K562 (cell line): ENCODE measurements around the gene ZFYVE27. TPM values are rescaled to one million over a fixed set of nuclear protein-coding genes. Genes with fewer than 3 reads are reported as not detected.

Source experiments
- ATAC-seq: fragments of 200-7000 bp; cut with Tn5 transposase; 3 replicates; pipeline ENCODE4 v1.9.1; 2020; ENCODE audit warnings: moderate library complexity
- BruUV-seq: library from RNA; stranded (reverse); fragments of 400-500 nt; replicated peaks from 2 replicates; lab custom pipeline; 2021; lab: Mats Ljungman, UMichigan
- CTCF ChIA-PET: fragments of 300-600 bp; formaldehyde crosslinking; extraction: SDS; loops from one replicate; lab custom pipeline; 2021; ENCODE audit warnings: low intra/inter-chr PET ratio; lab: Yijun Ruan, JAX
- POLR2A ChIA-PET: fragments of 300-600, 350-650 bp; sonication (Branson Sonifier 250); formaldehyde crosslinking; extraction: SDS; loops from one replicate; lab custom pipeline; 2021; ENCODE audit warnings: antibody characterized with exemption, inconsistent platforms; lab: Yijun Ruan, JAX
- DNase-seq, 4 experiments: peaks; one replicate each; pipeline versions ENCODE4 v3.0.0 to v3.0.0-alpha.2; 2011 to 2018; ENCODE audit warnings: low spot score in 3 of 4, mixed read lengths in 3 of 4; ENCODE audit errors: extremely low read depth in 1 of 4
- FAIRE-seq: peaks from 2 replicates; lab custom pipeline; 2011; peaks lifted over from hg19 to GRCh38; lab: Jason Lieb, UNC
- H2AFZ ChIP-seq: 2 replicates; pipeline ENCODE4 v1.6.0; 2011; ENCODE audit warnings: low read depth, low read length, control low read depth, inconsistent platforms
- H3K27ac ChIP-seq: fragments of 200-600 bp; 3 replicates; pipeline ENCODE4 v1.8.0; 2011; ENCODE audit warnings: low read depth, mild to moderate bottlenecking, control low read depth, inconsistent platforms, low read length, moderate library complexity, mixed read lengths; ENCODE audit errors: extremely low read depth
- H3K27me3 ChIP-seq, 2 experiments: fragments of 300-600 bp in 1 of 2; 2 replicates in 1 of 2; 3 replicates in 1 of 2; pipeline versions ENCODE4 v1.6.0 to v1.8.0; 2011; ENCODE audit warnings: inconsistent platforms in 2 of 2, low read length in 2 of 2, mild to moderate bottlenecking in 1 of 2, mixed read lengths in 1 of 2, moderate library complexity in 1 of 2; ENCODE audit not compliant: control insufficient read depth in 2 of 2, insufficient read depth in 2 of 2
- H3K36me3 ChIP-seq: fragments of 300-600 bp; 3 replicates; pipeline ENCODE4 v1.8.0; 2011; ENCODE audit warnings: mild to moderate bottlenecking, low read length, inconsistent platforms; ENCODE audit not compliant: control insufficient read depth, insufficient read depth
- H3K4me1 ChIP-seq, 2 experiments: fragments of 200-600 bp in 1 of 2; replicated peaks in 1 of 2; 2 replicates in 1 of 2; 3 replicates in 1 of 2; pipeline versions ENCODE4 v1.5.1 to v1.8.0; 2011; ENCODE audit warnings: inconsistent platforms in 2 of 2, low read length in 2 of 2, mild to moderate bottlenecking in 1 of 2, mixed read lengths in 1 of 2, moderate library complexity in 1 of 2; ENCODE audit not compliant: control insufficient read depth in 2 of 2, insufficient read depth in 2 of 2
- H3K4me2 ChIP-seq: 2 replicates; pipeline ENCODE4 v1.6.1; 2011; ENCODE audit warnings: low read length, control low read depth, inconsistent platforms, mixed read lengths; ENCODE audit not compliant: insufficient read depth
- H3K4me3 ChIP-seq: fragments of 200-600 bp; sonication (generic), shearing (Covaris generic); 2 replicates; pipeline ENCODE4 v1.5.1; 2016; ENCODE audit warnings: control low read depth, inconsistent platforms
- H3K79me2 ChIP-seq: fragments of 200-600 bp; 3 replicates; pipeline ENCODE4 v1.8.0; 2011; ENCODE audit warnings: low read length, inconsistent platforms; ENCODE audit not compliant: control insufficient read depth, insufficient read depth
- H3K9ac ChIP-seq, 2 experiments: 2 replicates each; pipeline versions ENCODE4 v1.6.0 to v1.6.1; 2011; ENCODE audit warnings: low read depth in 2 of 2, low read length in 2 of 2, control low read depth in 1 of 2, inconsistent platforms in 1 of 2, mild to moderate bottlenecking in 1 of 2, mixed read lengths in 1 of 2; ENCODE audit not compliant: insufficient read depth in 1 of 2
- H3K9me1 ChIP-seq: one replicate; pipeline ENCODE4 v1.6.0; 2011; ENCODE audit warnings: inconsistent platforms, mild to moderate bottlenecking, low read length, moderate library complexity; ENCODE audit not compliant: control insufficient read depth, insufficient read depth
- H3K9me3 ChIP-seq: replicated peaks from 2 replicates; pipeline ENCODE4 v1.5.1; 2011; ENCODE audit warnings: low read depth, low read length, inconsistent platforms; ENCODE audit not compliant: control insufficient read depth, insufficient read depth
- H4K20me1 ChIP-seq: replicated peaks from 2 replicates; pipeline ENCODE4 v1.6.1; 2011; ENCODE audit warnings: low read length, inconsistent platforms, mixed read lengths; ENCODE audit not compliant: control insufficient read depth, insufficient read depth
- ARID2 ChIP-seq: fragments of 450-650 bp; IDR thresholded peaks from 2 replicates; pipeline ENCODE4 v1.6.1; 2017; ENCODE audit warnings: antibody characterized with exemption, mild to moderate bottlenecking
- ELK1 ChIP-seq: sonication (generic); formaldehyde crosslinking; IDR thresholded peaks from 2 replicates; pipeline ENCODE4 v1.8.1; 2022; ENCODE audit warnings: missing genetic modification reagents
- HDAC6 ChIP-seq: IDR thresholded peaks from 2 replicates; pipeline ENCODE4 v1.6.1; 2012; ENCODE audit warnings: low read depth, mild to moderate bottlenecking, control low read depth, inconsistent platforms, low read length, moderate library complexity
- SIX5 ChIP-seq, 2 experiments: IDR thresholded peaks; 2 replicates each; pipeline ENCODE4 v1.6.1; 2011; ENCODE audit warnings: low read length in 2 of 2, borderline replicate concordance in 1 of 2, low read depth in 1 of 2, mild to moderate bottlenecking in 1 of 2, moderate library complexity in 1 of 2; ENCODE audit not compliant: insufficient read depth in 1 of 2
- SNIP1 ChIP-seq: fragments of 450-650 bp; IDR thresholded peaks from 2 replicates; pipeline ENCODE4 v1.7.1; 2017; ENCODE audit warnings: low read depth, mild to moderate bottlenecking
- WGBS: fragments of 100-300 bp; shearing (Covaris generic); methylation state at CpG from one replicate; pipeline ENCODE4 v1.1.6; 2016; ENCODE audit warnings: low coverage, mixed read lengths; ENCODE audit not compliant: insufficient coverage; ENCODE audit errors: missing lambda C conversion rate; 5-methylcytosine and 5-hydroxymethylcytosine counted together
- in situ Hi-C: fragments of 300-500 bp; cut with MboI; formaldehyde crosslinking; loops from 4 replicates; pipeline ENCODE4 v1.15.0; 2018; ENCODE audit warnings: inconsistent platforms, mixed read lengths
- intact Hi-C: fragments of 100-400 bp; cut with micrococcal nuclease; formaldehyde crosslinking; loops from 2 replicates; pipeline ENCODE4 v1.14.2; 2022
- polyA plus RNA-seq, 8 experiments: library from polyadenylated mRNA; depleted of rRNA in 4 of 8; stranded (reverse) in 5 of 8; unstranded in 3 of 8; fragments of >200 nt; fragmentation: Nextera tagmentation in 2 of 8; fragmentation: Illumina TruSeq in 1 of 8; extraction: Ambion mirVana in 2 of 8; extraction: Trizol in 1 of 8; gene quantifications; 2 replicates each; pipeline versions ENCODE4 v1.2.1 to v1.2.3, GENCODE V29; 2011 to 2014; ENCODE audit warnings: inconsistent platforms in 1 of 8, missing spikeins in 1 of 8
- total RNA-seq, 7 experiments: library from RNA; depleted of rRNA in 6 of 7; stranded (reverse); fragments of >200 nt in 6 of 7; fragmentation: Illumina TruSeq in 2 of 7; extraction: Trizol in 2 of 7; gene quantifications; 2 replicates each; pipeline versions ENCODE4 v1.2.1 to v1.2.3, GENCODE V29; 2011 to 2021; ENCODE audit warnings: low replicate concordance in 1 of 7

Gene ZFYVE27
- total and polyA plus RNA-seq, 9 of the 15 experiments (the other 6 are each of a cell fraction or from before 2014, with no cell fraction given): 0.81 to 21.9 (median 15.3) TPM

DNA sequence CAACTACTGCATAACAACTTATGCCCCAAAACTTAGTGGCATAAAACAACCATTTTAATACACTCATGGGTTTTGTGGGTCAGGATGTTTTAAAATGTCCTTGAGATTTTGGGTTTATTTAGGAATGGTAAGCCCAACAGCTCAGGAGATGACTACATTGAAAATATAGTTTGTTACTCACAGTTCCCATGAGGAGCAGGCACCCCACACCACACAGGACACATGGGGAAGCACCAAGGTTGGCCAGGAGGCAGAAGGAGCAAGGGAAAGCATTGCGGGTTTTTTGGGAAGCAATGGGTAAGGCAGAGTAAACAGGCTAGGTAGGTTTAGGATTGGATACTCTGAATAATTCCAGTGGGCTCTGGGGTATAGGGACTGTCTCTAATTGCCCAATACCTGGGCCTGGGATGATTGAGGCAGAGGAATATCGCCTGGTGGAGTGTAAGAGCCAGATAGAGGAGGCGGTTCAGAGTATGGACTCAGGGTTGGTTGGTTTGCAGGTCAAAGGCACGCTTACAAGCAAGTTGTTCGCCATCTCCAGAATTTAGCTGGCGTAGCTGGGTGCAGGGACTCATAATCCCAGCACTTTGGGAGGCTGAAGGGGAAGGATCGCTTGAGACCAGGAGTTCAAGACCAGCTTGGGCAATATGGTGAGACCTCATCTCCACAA is 33.4 kb upstream of the ZFYVE27 start:
- Histone ChIP-seq H3K9me3 (no peaks in the 10 kb centered on the region), H3K4me2 (no peak overlapping the region), H3K9ac (no peak overlapping the region), H3K79me2 (no peaks in the 10 kb centered on the region), H3K27ac (no peak overlapping the region), H3K9me1 (no peaks in the 10 kb centered on the region), H3K27me3 (no peaks in the 10 kb centered on the region), H3K4me1 (peaks cover 0 to 3% of the 10 kb centered on the region in 2 experiments; a peak in 4 of 5 replicates), H3K4me3 (no peak overlapping the region), H3K36me3 (no peaks in the 10 kb centered on the region), H4K20me1 (no peaks in the 10 kb centered on the region), H2AFZ (no peak overlapping the region)
- in situ Hi-C loops: no loop called here
- no peak for TF ChIP-seq SNIP1
- BruUV-seq: no TSS peak
- ATAC-seq (no peak), FAIRE-seq (no peak), DNase-seq (no peak)
- 50% methylated on average over 5 of the region's 7 CpGs for WGBS
- ChIA-PET CTCF (no interaction called here), POLR2A (interaction anchor here (0.7 to 1.4 kb wide), 4 partner anchors 12 to 1782 kb away, joined by 3 read pairs; partner anchors contain the start of gene AVPI1)
- intact Hi-C loops: no loop called here

DNA sequence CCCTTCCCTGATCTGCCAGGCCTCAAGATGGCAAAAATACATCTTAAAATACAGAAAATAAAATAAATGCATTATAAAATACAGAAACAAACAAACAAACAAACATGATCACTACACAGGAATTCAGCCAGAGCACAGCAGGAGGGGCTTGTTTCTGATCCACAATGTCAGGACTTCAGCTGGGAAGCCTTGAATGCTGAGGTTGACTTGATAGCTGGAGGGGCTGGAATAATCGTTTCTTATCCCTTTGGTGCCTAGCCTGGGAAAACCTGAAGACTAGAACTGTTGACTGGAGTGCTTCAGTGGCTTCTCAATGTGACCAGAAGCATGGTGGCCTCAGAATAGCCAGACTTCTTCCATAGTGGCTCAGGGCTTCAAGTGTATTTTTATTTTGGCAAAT is 32.6 kb upstream of the ZFYVE27 start:
- no peak overlapping the region for H3K27ac ChIP-seq
- no peaks in the 10 kb centered on the region for H3K9me1 ChIP-seq
- no peaks in the 10 kb centered on the region for H3K79me2 ChIP-seq
- no peaks in the 10 kb centered on the region for H3K36me3 ChIP-seq
- ChIA-PET POLR2A (interaction anchor here (0.7 to 1.4 kb wide), 3 partner anchors 11 to 1781 kb away, joined by 3 read pairs; partner anchors contain the start of gene AVPI1), CTCF (no interaction called here)
- no peak overlapping the region for H3K4me2 ChIP-seq
- ATAC-seq: no peak
- H2AFZ ChIP-seq: no peak overlapping the region
- 33% methylated on average over 1 of the region's 1 CpG for WGBS
- no peak overlapping the region for H3K4me3 ChIP-seq
- no peak for TF ChIP-seq ARID2
- TF ChIP-seq SIX5 (IDR thresholded peaks at IDR 0.05; ENCODE audit: borderline replicate concordance in 1 of 2, insufficient read depth in 1 of 2, low read depth in 1 of 2, low read length in 2 of 2): no peak
- TF ChIP-seq ELK1 (CRISPR knock-in tag): no peak
- TF ChIP-seq HDAC6: no peak
- TF ChIP-seq, all 486 proteins: peak for 0
- no peak for DNase-seq
- H3K4me1 ChIP-seq: peaks cover 0 to 3% of the 10 kb centered on the region in 2 experiments; a peak in 4 of 5 replicates
- intact Hi-C loops: no loop called here
- BruUV-seq: no TSS peak
- H3K27me3 ChIP-seq: no peaks in the 10 kb centered on the region
- in situ Hi-C loops: no loop called here
- H4K20me1 ChIP-seq: no peaks in the 10 kb centered on the region; the same call in 1 of the 2 replicates
- no peaks in the 10 kb centered on the region for H3K9me3 ChIP-seq
- no peak overlapping the region for H3K9ac ChIP-seq
- no peak for FAIRE-seq
